Measurements from ENCODE around the gene CEP120.
A peak's percentile ranks its signal among the peaks of the same experiment; 100 is the strongest.
"Not testable (repeated sequence)": the region's sequence is repeated elsewhere in the genome, so short reads cannot be mapped to it uniquely, and the experiment has no call there.

CEP120 gene

GRCh38 chr5:123423278-123424149, at the start of gene CEP120:
Gene CEP120, minus strand, starts transcription at chr5:123423403. Its CDS starts 405 bp downstream, at chr5:123422998.
- DNase-seq (ENCODE audit: low read depth in 1 of 2, low spot score in 1 of 2): peak; percentile 91 to 93

GRCh38 chr5:123472150-123472924, 49.1 kb upstream of the CEP120 start:
- DNase-seq (ENCODE audit: low read depth in 1 of 2, low spot score in 1 of 2): no peak

DNA sequence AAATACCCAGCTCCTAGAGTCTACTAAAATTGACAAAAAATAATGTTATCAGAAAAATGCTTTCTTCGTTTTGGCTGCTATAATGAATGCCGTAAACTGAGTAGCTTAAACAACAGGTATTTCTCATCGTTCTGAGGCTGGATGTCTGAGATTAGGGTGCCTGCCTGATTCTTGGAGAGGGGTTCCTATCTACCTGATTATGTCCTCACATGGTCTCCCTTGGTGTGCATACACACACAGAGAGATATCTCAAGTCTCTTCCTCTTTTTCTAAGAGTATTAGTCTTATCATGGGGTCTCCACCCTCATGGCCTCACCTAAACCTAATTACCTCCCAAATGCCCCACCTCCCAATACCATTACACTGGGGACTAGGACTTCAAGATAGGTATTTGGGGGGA, 48.2 kb upstream of the CEP120 start:
- DNase-seq (ENCODE audit: low read depth in 1 of 2, low spot score in 1 of 2): no peak

- DNase-seq (ENCODE audit: low read depth in 1 of 2, low spot score in 1 of 2): not testable (repeated sequence)
Measured at GRCh38 chr5:123466839-123467238, 43.6 kb upstream of the CEP120 start.

GRCh38 chr5:123460296-123460729, 37.1 kb upstream of the CEP120 start:
- DNase-seq (ENCODE audit: low read depth in 1 of 2, low spot score in 1 of 2): no peak

GRCh38 chr5:123458994-123459393, 35.8 kb upstream of the CEP120 start:
- not testable (repeated sequence) for DNase-seq (ENCODE audit: low read depth in 1 of 2, low spot score in 1 of 2)

DNA sequence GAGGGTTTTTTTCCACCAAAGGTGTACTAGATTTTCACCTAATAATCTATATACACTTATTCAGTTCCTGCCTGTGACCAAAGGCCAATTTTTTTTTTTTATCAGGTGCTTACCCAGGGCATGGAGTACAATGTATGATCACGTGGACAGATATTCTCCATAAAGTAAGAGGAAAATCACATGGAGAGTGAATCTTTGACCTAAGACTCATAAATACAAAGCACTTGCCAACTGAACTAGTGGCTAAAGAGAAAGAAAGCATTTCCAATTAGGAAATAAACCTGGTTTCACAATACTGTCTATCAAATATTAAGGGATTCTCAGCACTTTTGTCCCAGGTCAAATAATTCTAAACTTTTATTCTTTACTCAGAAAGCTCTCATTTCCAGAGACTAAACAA, 33.0 kb upstream of the CEP120 start:
- no peak for DNase-seq (ENCODE audit: low read depth in 1 of 2, low spot score in 1 of 2)

GRCh38 chr5:123455640-123456039, 32.4 kb upstream of the CEP120 start:
- no peak for DNase-seq (ENCODE audit: low read depth in 1 of 2, low spot score in 1 of 2)

GRCh38 chr5:123455095-123455494, 31.9 kb upstream of the CEP120 start:
- DNase-seq (ENCODE audit: low read depth in 1 of 2, low spot score in 1 of 2): no peak

DNA sequence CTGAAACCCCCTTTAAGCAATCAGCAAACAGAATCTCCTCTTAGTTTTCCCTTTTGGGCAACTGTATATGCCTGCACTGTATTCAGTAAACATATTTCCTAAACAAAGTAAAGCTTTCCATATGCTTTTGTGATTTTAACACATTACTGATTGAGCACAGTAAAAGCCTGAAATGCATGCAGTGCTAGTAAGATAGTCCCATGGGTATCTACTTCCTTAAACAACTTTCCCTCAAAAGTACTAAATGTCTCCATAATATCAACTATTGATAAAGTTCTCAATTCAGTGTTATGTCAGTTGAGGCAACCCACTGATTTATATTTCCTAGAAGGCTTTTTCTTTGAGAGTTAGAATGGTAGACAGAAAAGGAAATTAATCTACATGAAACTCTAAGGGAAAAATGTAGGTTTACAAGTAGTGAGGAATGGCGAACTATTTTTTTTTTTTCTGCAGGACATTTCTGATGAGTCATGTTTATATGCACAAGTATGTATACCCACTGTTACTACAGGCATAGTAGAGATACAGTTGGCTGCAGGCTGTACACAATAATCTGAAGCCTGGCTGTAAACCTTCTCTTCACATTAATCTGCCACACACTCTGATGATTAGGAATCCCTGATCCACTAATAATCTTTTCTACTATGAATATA, 31.2 kb upstream of the CEP120 start:
- no peak for DNase-seq (ENCODE audit: low read depth in 1 of 2, low spot score in 1 of 2)

DNA sequence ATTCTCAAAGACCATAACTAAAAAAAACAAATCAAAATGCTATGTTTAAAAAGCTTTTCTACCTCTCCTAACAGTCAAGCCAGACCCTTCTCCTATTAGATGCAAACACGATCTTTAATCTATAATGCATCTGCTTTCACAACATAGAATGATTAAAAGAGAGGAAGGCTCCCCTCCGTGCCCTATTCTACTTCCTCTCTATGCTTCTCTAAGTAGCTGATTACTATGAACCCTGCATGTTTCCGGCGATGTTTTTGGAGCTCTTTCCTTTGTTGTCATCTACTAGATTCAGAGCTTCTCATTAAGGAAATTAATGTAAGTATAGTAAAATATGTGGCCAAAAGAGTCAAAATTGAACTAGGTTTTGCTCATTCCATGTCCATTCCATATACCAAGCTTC, 29.2 kb upstream of the CEP120 start:
- DNase-seq (ENCODE audit: low read depth in 1 of 2, low spot score in 1 of 2): no peak

DNA sequence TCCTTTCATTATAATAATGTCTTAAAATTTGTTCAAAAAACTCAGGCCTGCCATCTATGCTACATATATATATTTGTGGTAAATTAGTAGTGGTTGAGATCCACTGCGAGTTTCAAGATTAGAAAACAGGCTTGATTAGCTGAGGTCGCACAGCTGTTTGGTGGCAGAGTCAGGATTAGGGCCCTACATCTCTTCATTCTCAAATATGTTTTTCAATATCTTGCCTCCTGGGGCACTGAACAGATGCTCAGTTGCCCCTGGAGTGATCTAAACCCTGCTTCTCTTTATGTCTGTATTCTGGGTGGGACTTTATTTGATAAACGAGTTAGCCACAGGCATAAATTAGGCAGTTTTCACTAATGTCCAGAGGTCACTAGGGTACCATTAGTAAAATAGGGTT, 27.8 kb upstream of the CEP120 start:
- DNase-seq (ENCODE audit: low read depth in 1 of 2, low spot score in 1 of 2): no peak

- no peak for DNase-seq (ENCODE audit: low read depth in 1 of 2, low spot score in 1 of 2)
Measured at GRCh38 chr5:123450640-123451039, 27.4 kb upstream of the CEP120 start.

DNA sequence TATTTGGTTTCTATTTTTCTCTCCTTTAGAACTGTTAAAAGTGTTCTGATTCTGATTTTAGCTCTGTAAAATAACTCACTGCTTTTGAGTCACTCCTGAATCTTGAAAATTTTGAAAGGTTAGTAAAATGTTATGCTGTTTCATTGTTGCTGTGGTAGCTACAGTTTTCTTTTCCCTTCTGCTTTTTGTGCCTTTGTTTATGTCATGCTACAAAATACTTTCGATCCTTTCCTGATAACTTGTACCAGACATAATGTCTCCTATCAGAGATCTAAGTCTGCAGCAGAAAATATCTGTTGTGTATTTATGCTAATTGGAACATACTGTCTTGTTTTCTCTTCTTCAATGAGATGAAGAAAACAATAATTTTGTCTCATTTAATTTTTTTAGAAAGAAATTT, 26.9 kb upstream of the CEP120 start:
- no peak for DNase-seq (ENCODE audit: low read depth in 1 of 2, low spot score in 1 of 2)

DNA sequence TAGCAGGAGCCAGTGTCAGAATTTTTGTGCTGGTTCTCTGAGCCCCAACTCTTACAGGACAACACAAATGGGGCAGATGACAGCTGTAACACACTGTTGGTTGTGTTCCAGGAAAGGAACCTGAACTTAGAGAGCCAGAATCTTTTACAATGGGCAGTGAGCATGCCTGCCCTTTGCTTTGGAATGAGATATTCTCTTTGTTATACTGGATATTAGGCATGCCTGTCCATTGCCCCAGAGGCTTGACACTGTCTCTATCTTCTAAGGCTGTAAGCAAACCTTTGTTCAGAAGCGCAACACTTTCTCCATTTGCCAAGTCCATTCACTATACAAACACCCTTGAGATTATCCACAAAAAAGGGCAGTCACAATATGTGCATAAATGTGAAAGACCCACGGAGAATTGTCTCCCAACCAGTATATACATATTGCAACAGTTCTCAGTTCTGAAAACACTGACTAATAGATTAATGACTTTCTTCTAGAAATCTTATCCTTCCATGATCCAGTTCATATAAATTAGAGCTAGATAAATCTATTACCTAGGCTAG, 26.3 kb upstream of the CEP120 start:
- DNase-seq (ENCODE audit: low read depth in 1 of 2, low spot score in 1 of 2): no peak

DNA sequence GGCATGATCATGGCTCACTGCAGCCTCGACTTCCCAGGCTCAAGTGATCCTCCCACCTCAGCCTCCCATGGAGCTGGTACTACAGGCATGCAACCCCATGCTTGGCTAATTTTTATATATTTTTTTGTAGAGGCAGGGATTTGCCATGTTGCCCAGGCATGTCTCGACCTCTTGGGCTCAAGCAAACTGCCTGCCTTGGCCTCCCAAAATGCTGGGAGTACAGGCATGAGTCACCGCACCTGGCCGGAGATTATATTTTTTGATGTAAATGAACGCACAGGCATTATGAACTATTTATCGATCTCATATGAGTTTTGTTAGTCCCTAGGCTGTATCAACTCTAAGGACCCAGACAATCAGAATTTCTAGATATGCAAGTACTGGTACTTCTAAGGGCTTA, 25.5 kb upstream of the CEP120 start:
- no peak for DNase-seq (ENCODE audit: low read depth in 1 of 2, low spot score in 1 of 2)

- no peak for DNase-seq (ENCODE audit: low read depth in 1 of 2, low spot score in 1 of 2)
Measured at GRCh38 chr5:123448017-123448617, 24.9 kb upstream of the CEP120 start.

- DNase-seq (ENCODE audit: low read depth in 1 of 2, low spot score in 1 of 2): no peak
Measured at GRCh38 chr5:123444016-123444415, 20.8 kb upstream of the CEP120 start.

DNA sequence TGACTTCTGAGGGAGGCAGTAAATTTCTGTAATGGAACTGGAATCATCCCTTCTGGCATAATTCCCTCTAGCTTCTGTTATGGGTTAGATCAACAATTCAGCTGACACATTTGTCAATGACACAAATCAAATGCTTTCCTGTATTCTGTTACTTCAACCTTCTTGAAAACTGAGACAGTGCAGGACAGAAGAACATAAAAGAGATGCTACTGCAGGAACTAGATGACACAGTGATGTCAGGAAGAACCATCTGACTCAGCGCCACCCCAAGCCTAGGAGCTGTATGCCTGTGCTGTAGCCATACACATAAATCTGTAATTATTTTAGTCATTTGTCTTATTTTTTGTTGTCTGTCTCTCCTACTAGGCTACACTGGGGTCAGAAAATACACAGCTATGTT, 18.2 kb upstream of the CEP120 start:
- DNase-seq (ENCODE audit: low read depth in 1 of 2, low spot score in 1 of 2): no peak

- no peak for DNase-seq (ENCODE audit: low read depth in 1 of 2, low spot score in 1 of 2)
Measured at GRCh38 chr5:123440456-123441181, 17.4 kb upstream of the CEP120 start.
